HepG2 (cell line): ENCODE results near the gene GPBP1. TPM values are rescaled to one million over a fixed set of nuclear protein-coding genes. Genes with fewer than 3 reads are reported as not detected.
A peak's percentile ranks its signal among the peaks of the same experiment; 100 is the strongest.

Source experiments
- ARNT ChIP-seq: fragments of 450-650 bp; IDR thresholded peaks from 2 replicates; pipeline ENCODE4 v1.6.1; 2017
- ATF3 ChIP-seq: sonication (generic); formaldehyde crosslinking; IDR thresholded peaks from 2 replicates; pipeline ENCODE4 v1.4.0; 2020; ENCODE audit warnings: missing genetic modification reagents
- BORCS8-MEF2B ChIP-seq: sonication (generic); formaldehyde crosslinking; IDR thresholded peaks from 2 replicates; pipeline ENCODE4 v1.8.0; 2022; ENCODE audit warnings: mild to moderate bottlenecking, missing genetic modification reagents
- CREB1 ChIP-seq, 2 experiments: fragments of 450-650 bp in 1 of 2; IDR thresholded peaks; 2 replicates each; pipeline ENCODE4 v1.6.1; 2016 to 2017; ENCODE audit warnings: control low read depth in 1 of 2, mild to moderate bottlenecking in 1 of 2, missing compliant biosample characterization in 1 of 2, missing genetic modification characterization in 1 of 2
- ELF3 ChIP-seq: IDR thresholded peaks from 2 replicates; pipeline ENCODE4 v1.6.1; 2016; ENCODE audit warnings: missing genetic modification reagents, missing compliant biosample characterization
- ELF4 ChIP-seq: sonication (generic); formaldehyde crosslinking; IDR thresholded peaks from 2 replicates; pipeline ENCODE4 v1.5.0; 2020; ENCODE audit warnings: missing genetic modification reagents, mild to moderate bottlenecking, moderate library complexity, borderline replicate concordance
- FOXA1 ChIP-seq, 2 experiments: fragments of 450-650 bp in 1 of 2; sonication (generic) in 1 of 2; formaldehyde crosslinking in 1 of 2; IDR thresholded peaks; 2 replicates each; pipeline versions ENCODE4 v1.4.0 to v1.6.1; 2016 to 2020; ENCODE audit warnings: missing genetic modification reagents in 1 of 2
- FOXM1 ChIP-seq: sonication (generic); formaldehyde crosslinking; IDR thresholded peaks from 2 replicates; pipeline ENCODE4 v1.5.0; 2020; ENCODE audit warnings: missing genetic modification reagents
- GABPA ChIP-seq, 2 experiments: IDR thresholded peaks; 2 replicates each; pipeline ENCODE4 v1.6.1; 2011 to 2016; ENCODE audit warnings: low read depth in 2 of 2, low read length in 1 of 2, missing biosample characterization in 1 of 2, missing genetic modification characterization in 1 of 2
- HMG20A ChIP-seq: IDR thresholded peaks from 2 replicates; pipeline ENCODE4 v1.6.1; 2016; ENCODE audit warnings: borderline replicate concordance
- HOXA3 ChIP-seq: sonication (generic); formaldehyde crosslinking; IDR thresholded peaks from 2 replicates; pipeline ENCODE4 v1.5.0; 2020; ENCODE audit warnings: missing genetic modification reagents
- KLF9 ChIP-seq: IDR thresholded peaks from 2 replicates; pipeline ENCODE4 v1.6.1; 2016; ENCODE audit warnings: low read depth
- MED8 ChIP-seq: sonication (generic); formaldehyde crosslinking; IDR thresholded peaks from 2 replicates; pipeline ENCODE4 v1.8.1; 2023; ENCODE audit warnings: mild to moderate bottlenecking, missing genetic modification reagents; ENCODE audit not compliant: insufficient replicate concordance
- MIER2 ChIP-seq: IDR thresholded peaks from 2 replicates; pipeline ENCODE4 v1.6.1; 2016; ENCODE audit warnings: missing biosample characterization, missing genetic modification reagents
- MLX ChIP-seq: IDR thresholded peaks from 2 replicates; pipeline ENCODE4 v1.6.1; 2016
- MYC ChIP-seq: sonication (generic); formaldehyde crosslinking; IDR thresholded peaks from 2 replicates; pipeline ENCODE4 v1.9.0; 2021; ENCODE audit warnings: missing genetic modification reagents, borderline replicate concordance
- POLR2AphosphoS2 ChIP-seq: IDR thresholded peaks from 2 replicates; pipeline ENCODE4 v1.6.1; 2011; ENCODE audit warnings: low read depth, low read length, improper control_type of control experiment
- SAP130 ChIP-seq: IDR thresholded peaks from 2 replicates; pipeline ENCODE4 v1.6.1; 2016; ENCODE audit warnings: low read depth
- TCF7 ChIP-seq: sonication (generic); IDR thresholded peaks from 2 replicates; pipeline ENCODE4 v1.6.1; 2016; ENCODE audit warnings: antibody characterized with exemption, low read depth
- THAP11 ChIP-seq: IDR thresholded peaks from 2 replicates; pipeline ENCODE4 v1.6.1; 2016; ENCODE audit warnings: missing biosample characterization, missing genetic modification reagents
- THYN1 ChIP-seq: sonication (generic); formaldehyde crosslinking; IDR thresholded peaks from 2 replicates; pipeline ENCODE4 v1.8.1; 2023; ENCODE audit warnings: low read depth, mild to moderate bottlenecking, moderate library complexity, missing genetic modification reagents, borderline replicate concordance
- TIGD3 ChIP-seq: sonication (generic); formaldehyde crosslinking; IDR thresholded peaks from 2 replicates; pipeline ENCODE4 v1.5.1; 2020; ENCODE audit warnings: mild to moderate bottlenecking, missing genetic modification reagents, borderline replicate concordance
- ZFP36L2 ChIP-seq: sonication (generic); formaldehyde crosslinking; IDR thresholded peaks from 2 replicates; pipeline ENCODE4 v1.4.0; 2020; ENCODE audit warnings: missing genetic modification reagents
- ZNF263 ChIP-seq: sonication (generic); formaldehyde crosslinking; IDR thresholded peaks from 2 replicates; pipeline ENCODE4 v1.4.0; 2020; ENCODE audit warnings: missing genetic modification reagents
- ZNF275 ChIP-seq: sonication (generic); formaldehyde crosslinking; IDR thresholded peaks from 2 replicates; pipeline ENCODE4 v1.8.0; 2022; ENCODE audit warnings: missing genetic modification reagents, mild to moderate bottlenecking, inconsistent platforms, borderline replicate concordance
- ZNF333 ChIP-seq: sonication (generic); formaldehyde crosslinking; IDR thresholded peaks from 2 replicates; pipeline ENCODE4 v1.4.0; 2020; ENCODE audit warnings: mild to moderate bottlenecking, missing genetic modification reagents, borderline replicate concordance
- ZNF510 ChIP-seq: sonication (generic); formaldehyde crosslinking; IDR thresholded peaks from 2 replicates; pipeline ENCODE4 v1.4.0; 2020; ENCODE audit warnings: low read depth, mild to moderate bottlenecking, missing genetic modification reagents
- ZNF547 ChIP-seq: sonication (generic); formaldehyde crosslinking; IDR thresholded peaks from 2 replicates; pipeline ENCODE4 v1.5.1; 2020; ENCODE audit warnings: mild to moderate bottlenecking, missing genetic modification reagents
- ZNF558 ChIP-seq: sonication (generic); formaldehyde crosslinking; IDR thresholded peaks from 2 replicates; pipeline ENCODE4 v1.9.0; 2022; ENCODE audit warnings: mild to moderate bottlenecking, missing genetic modification reagents, borderline replicate concordance
- polyA plus RNA-seq, 8 experiments: library from polyadenylated mRNA; depleted of rRNA in 3 of 8; stranded (reverse) in 7 of 8; unstranded in 1 of 8; fragments of >200 nt; fragmentation: Illumina TruSeq in 4 of 8; extraction: Trizol in 4 of 8; gene quantifications; 2 replicates each; pipeline versions ENCODE4 v1.2.1 to v1.2.3, GENCODE V29; 2011 to 2016; ENCODE audit warnings: low read depth in 4 of 8, missing spikeins in 1 of 8, mixed read lengths in 1 of 8; ENCODE audit not compliant: insufficient read depth in 1 of 8
- total RNA-seq, 5 experiments: library from RNA; depleted of rRNA; stranded (reverse); fragments of >200 nt; fragmentation: Illumina TruSeq; extraction: Trizol; gene quantifications; 2 replicates each; pipeline ENCODE4 v1.2.3, GENCODE V29; 2016; ENCODE audit warnings: low read depth in 1 of 5

The GPBP1 gene
- total and polyA plus RNA-seq, 2 of the 13 experiments (the other 11 are each of a cell fraction or from before 2014, with no cell fraction given) = 27.1 to 72.2 TPM

- TF ChIP-seq CREB1 (IDR thresholded peaks at IDR 0.05) (no peak), CREB1 (CRISPR knock-in tag; IDR thresholded peaks at IDR 0.05) (peak; percentile 10; the same call in 1 of the 2 replicates), ZNF558 (no peak), FOXA1 (IDR thresholded peaks at IDR 0.05) (no peak), FOXA1 (CRISPR knock-in tag; IDR thresholded peaks at IDR 0.05) (no peak), THYN1 (CRISPR knock-in tag) (no peak), TCF7 (no peak), MIER2 (CRISPR knock-in tag) (no peak), MLX (CRISPR knock-in tag) (no peak), ELF3 (no peak), KLF9 (CRISPR knock-in tag) (no peak), ZNF275 (no peak), TIGD3 (CRISPR knock-in tag) (no peak), ELF4 (CRISPR knock-in tag) (no peak), ZNF263 (CRISPR knock-in tag) (no peak), BORCS8-MEF2B (CRISPR knock-in tag) (no peak), ATF3 (CRISPR knock-in tag) (no peak), ZFP36L2 (CRISPR knock-in tag) (no peak), MED8 (no peak), HMG20A (CRISPR knock-in tag) (no peak), ZNF510 (no peak), ZNF333 (CRISPR knock-in tag) (no peak), FOXM1 (CRISPR knock-in tag) (no peak), SAP130 (CRISPR knock-in tag) (no peak; the same call in 1 of the 2 replicates), HOXA3 (CRISPR knock-in tag) (no peak), ARNT (no peak), MYC (CRISPR knock-in tag) (no peak), POLR2AphosphoS2 (no peak), ZNF547 (CRISPR knock-in tag) (no peak), THAP11 (peak; percentile 70; the same call in 1 of the 2 replicates), GABPA (IDR thresholded peaks at IDR 0.05; ENCODE audit: low read depth, low read length) (no peak), GABPA (CRISPR knock-in tag; IDR thresholded peaks at IDR 0.05; ENCODE audit: low read depth) (no peak)
These were observed 1.2 kb upstream of the GPBP1 start (continued) for GRCh38 chr5:57172466-57173318.
